NCI-H524 treated with DMSO at 0.1 percent for 48 hours (cell line): Measurements from ENCODE around the gene CRY2.
"Not testable (repeated sequence)": the region's sequence is repeated elsewhere in the genome, so short reads cannot be mapped to it uniquely, and the experiment has no call there.

Experiments
- DNase-seq: peaks from one replicate; lab custom pipeline; 2025; lab: John Stamatoyannopoulos, UW

CRY2 gene

GRCh38 chr11:45899448-45900174 lies 52.3 kb downstream of the CRY2 start:
- DNase-seq, result peak; percentile 16

- not testable (repeated sequence) for DNase-seq
Observed at GRCh38 chr11:45900175-45900800, 53.0 kb downstream of the CRY2 start.

GRCh38 chr11:45900916-45901617 lies 53.8 kb downstream of the CRY2 start:
- no peak for DNase-seq

- no peak for DNase-seq
Observed at GRCh38 chr11:45901626-45902025, 54.4 kb downstream of the CRY2 start.

GRCh38 chr11:45902452-45903380 lies 55.4 kb downstream of the CRY2 start:
- no peak for DNase-seq

- no peak for DNase-seq
Observed at GRCh38 chr11:45904309-45904915, 57.1 kb downstream of the CRY2 start.

- DNase-seq, result no peak
Observed at GRCh38 chr11:45905095-45905494, 57.8 kb downstream of the CRY2 start.

- DNase-seq, result not testable (repeated sequence)
Observed at GRCh38 chr11:45905576-45905975, 58.3 kb downstream of the CRY2 start.

GRCh38 chr11:45906096-45906682 lies 58.9 kb downstream of the CRY2 start:
- DNase-seq, result no peak

- DNase-seq, result no peak
Observed at GRCh38 chr11:45906965-45907611, 59.8 kb downstream of the CRY2 start, which contains the start of gene FREY1. Gene FREY1 (minus strand): TSS chr11:45907271. CDS start chr11:45907245, 26 bp downstream.

- no peak for DNase-seq
Observed at GRCh38 chr11:45907911-45908370, 60.7 kb downstream of the CRY2 start.

GRCh38 chr11:45909594-45910475 lies 62.6 kb downstream of the CRY2 start:
- DNase-seq, result no peak

GRCh38 chr11:45910623-45911022 lies 63.3 kb downstream of the CRY2 start:
- no peak for DNase-seq

GRCh38 chr11:45913514-45913913 lies 66.2 kb downstream of the CRY2 start:
- no peak for DNase-seq

- no peak for DNase-seq
Observed at GRCh38 chr11:45913942-45914635, 66.8 kb downstream of the CRY2 start.

- no peak for DNase-seq
Observed at GRCh38 chr11:45915446-45915845, 68.2 kb downstream of the CRY2 start.

- DNase-seq, result no peak
Observed at GRCh38 chr11:45917286-45917622, 70.0 kb downstream of the CRY2 start.

- peak; percentile 85 for DNase-seq
Observed at GRCh38 chr11:45917623-45918330, 70.5 kb downstream of the CRY2 start, which contains the start of gene PEX16. Gene PEX16 (minus strand): TSS chr11:45917877. CDS start chr11:45917811, 66 bp downstream.
